HG03378 (cell line): ENCODE data around the gene CNPY1.
"Not testable (repeated sequence)": the region's sequence is repeated elsewhere in the genome, so short reads cannot be mapped to it uniquely, and the experiment has no call there.

Experiments used
- ATAC-seq: cut with Tn5 transposase; IDR thresholded peaks from one replicate; pipeline ENCODE4 v1.9.1; 2021; ENCODE audit warnings: mild to moderate bottlenecking, moderate library complexity; ENCODE audit not compliant: unreplicated experiment

The CNPY1 gene

GRCh38 chr7:155534691-155535090, 11.7 kb downstream of the CNPY1 start:
- no peak for ATAC-seq

GRCh38 chr7:155533827-155534690, 12.3 kb downstream of the CNPY1 start:
- no peak for ATAC-seq

- ATAC-seq = no peak
Observed at GRCh38 chr7:155533120-155533826, 13.1 kb downstream of the CNPY1 start.

- ATAC-seq = no peak
Observed at GRCh38 chr7:155532792-155533119, 13.6 kb downstream of the CNPY1 start.

GRCh38 chr7:155531681-155532080, 14.7 kb downstream of the CNPY1 start:
- ATAC-seq = no peak

- no peak for ATAC-seq
Observed at GRCh38 chr7:155530601-155531000, 15.8 kb downstream of the CNPY1 start.

- no peak for ATAC-seq
Observed at GRCh38 chr7:155529845-155530244, 16.5 kb downstream of the CNPY1 start.

GRCh38 chr7:155529346-155529745, 17.0 kb downstream of the CNPY1 start:
- no peak for ATAC-seq

- ATAC-seq = no peak
Observed at GRCh38 chr7:155527664-155528063, 18.7 kb downstream of the CNPY1 start.

GRCh38 chr7:155526225-155526624, 20.1 kb downstream of the CNPY1 start:
- ATAC-seq = no peak

- no peak for ATAC-seq
Observed at GRCh38 chr7:155524018-155524556, 22.3 kb downstream of the CNPY1 start.

GRCh38 chr7:155523168-155523675, 23.1 kb downstream of the CNPY1 start:
- ATAC-seq = no peak

GRCh38 chr7:155521743-155522398, 24.5 kb downstream of the CNPY1 start:
- ATAC-seq = no peak

- no peak for ATAC-seq
Observed at GRCh38 chr7:155521007-155521742, 25.2 kb downstream of the CNPY1 start.

- ATAC-seq = no peak
Observed at GRCh38 chr7:155520114-155520513, 26.2 kb downstream of the CNPY1 start.

GRCh38 chr7:155519358-155519757, 27.0 kb downstream of the CNPY1 start:
- ATAC-seq = not testable (repeated sequence)

GRCh38 chr7:155518633-155519032, 27.7 kb downstream of the CNPY1 start:
- no peak for ATAC-seq

GRCh38 chr7:155517969-155518368, 28.4 kb downstream of the CNPY1 start:
- no peak for ATAC-seq

- no peak for ATAC-seq
Observed at GRCh38 chr7:155517452-155517851, 28.9 kb downstream of the CNPY1 start.

- no peak for ATAC-seq
Observed at GRCh38 chr7:155516466-155516865, 29.9 kb downstream of the CNPY1 start.

- ATAC-seq = no peak
Observed at GRCh38 chr7:155515318-155515717, 31.0 kb downstream of the CNPY1 start.
